Measurements from ENCODE around the gene PROP1.
"Not testable (repeated sequence)": the region's sequence is repeated elsewhere in the genome, so short reads cannot be mapped to it uniquely, and the experiment has no call there.

- not testable (repeated sequence) for TF ChIP-seq CTCF (conservative IDR thresholded peaks at IDR 0.05; ENCODE audit: low read depth, low read length); EZH2 (IDR thresholded peaks at IDR 0.05; ENCODE audit: borderline replicate concordance, low read depth, low read length, poor library complexity, severe bottlenecking)
These were observed 24.0 kb downstream of the PROP1 start for GRCh38 chr5:177972014-177972413.
